SK-N-SH (cell line): ENCODE measurements around the gene TBL1X.

Experiments
- EZH2phosphoT487 ChIP-seq: fragments of 200-600 bp; sonication (generic); IDR thresholded peaks from 2 replicates; pipeline ENCODE4 v1.6.1; 2017; ENCODE audit warnings: low read depth, mixed run types, mild to moderate bottlenecking, antibody characterized with exemption, moderate library complexity, borderline replicate concordance
- FOXM1 ChIP-seq: IDR thresholded peaks from 2 replicates; pipeline ENCODE4 v1.4.0; 2012; ENCODE audit warnings: low read depth, mild to moderate bottlenecking
- POLR2AphosphoS5 ChIP-seq: IDR thresholded peaks from 2 replicates; pipeline ENCODE4 v1.6.1; 2012; ENCODE audit warnings: low read depth, low read length
- SIN3A ChIP-seq: IDR thresholded peaks from 2 replicates; pipeline ENCODE4 v1.6.1; 2012; ENCODE audit warnings: low read depth, mild to moderate bottlenecking, low read length, moderate library complexity, borderline replicate concordance
- TF ChIP-seq, protein P1 (sequence below): fragments of 150-350 bp; IDR thresholded peaks from 2 replicates; pipeline ENCODE4 v1.6.1; 2017; ENCODE audit warnings: antibody characterized with exemption, low read length, low read depth, borderline replicate concordance

DNA sequence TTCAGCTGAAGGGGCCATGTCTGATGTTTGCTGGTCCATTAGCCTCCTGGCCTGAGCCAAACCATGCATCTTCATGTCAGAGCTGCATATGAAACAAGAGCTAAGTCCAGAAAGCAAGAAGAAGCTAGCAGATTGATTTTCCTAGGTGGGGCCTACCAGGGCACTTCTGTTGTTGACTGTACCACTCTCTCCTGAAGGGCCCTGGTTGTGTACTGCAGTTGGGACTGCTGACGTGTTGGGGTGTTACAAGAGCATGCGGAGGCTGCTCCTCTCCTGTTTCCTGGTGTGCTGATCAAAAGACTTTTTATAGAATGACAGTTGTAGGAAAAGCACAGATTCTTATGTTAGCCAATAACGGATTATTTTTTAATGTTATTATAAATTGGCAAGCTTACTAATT lies 145.1 kb downstream of the TBL1X start:
- TF ChIP-seq FOXM1 (no peak), POLR2AphosphoS5 (no peak), SIN3A (no peak), EZH2phosphoT487 (no peak)
- TF ChIP-seq, protein P1, sequence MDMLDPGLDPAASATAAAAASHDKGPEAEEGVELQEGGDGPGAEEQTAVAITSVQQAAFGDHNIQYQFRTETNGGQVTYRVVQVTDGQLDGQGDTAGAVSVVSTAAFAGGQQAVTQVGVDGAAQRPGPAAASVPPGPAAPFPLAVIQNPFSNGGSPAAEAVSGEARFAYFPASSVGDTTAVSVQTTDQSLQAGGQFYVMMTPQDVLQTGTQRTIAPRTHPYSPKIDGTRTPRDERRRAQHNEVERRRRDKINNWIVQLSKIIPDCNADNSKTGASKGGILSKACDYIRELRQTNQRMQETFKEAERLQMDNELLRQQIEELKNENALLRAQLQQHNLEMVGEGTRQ = no peak
